Duodenal mucosa (tissue), 2 donors: Measurements from ENCODE around the gene KRT74.

Experiments
- H3K27ac ChIP-seq: one replicate; pipeline ENCODE4 v1.7.0; 2013; ENCODE audit warnings: low read depth, low read length
- H3K27me3 ChIP-seq, 2 donors: one replicate each; pipeline ENCODE4 v1.7.0; 2013; ENCODE audit warnings: low read length in 2 of 2, control low read depth in 1 of 2; ENCODE audit not compliant: insufficient read depth in 2 of 2, control insufficient read depth in 1 of 2
- H3K36me3 ChIP-seq, 2 donors: one replicate each; pipeline ENCODE4 v1.7.0; 2013; ENCODE audit warnings: low read length in 2 of 2, control low read depth in 1 of 2; ENCODE audit not compliant: insufficient read depth in 2 of 2, control insufficient read depth in 1 of 2
- H3K4me1 ChIP-seq, 2 donors: one replicate each; pipeline ENCODE4 v1.7.0; 2013; ENCODE audit warnings: low read length in 2 of 2, control low read depth in 1 of 2; ENCODE audit not compliant: insufficient read depth in 2 of 2, control insufficient read depth in 1 of 2
- H3K4me3 ChIP-seq, 2 donors: one replicate each; pipeline ENCODE4 v1.7.0; 2013; ENCODE audit warnings: low read length in 2 of 2, low read depth in 1 of 2
- H3K9ac ChIP-seq, 2 donors: one replicate each; pipeline ENCODE4 v1.7.0; 2013; ENCODE audit warnings: low read length in 2 of 2, low read depth in 1 of 2
- H3K9me3 ChIP-seq, 2 donors: one replicate each; pipeline ENCODE4 v1.7.0; 2013; ENCODE audit warnings: low read length in 2 of 2, control low read depth in 1 of 2; ENCODE audit not compliant: control insufficient read depth in 1 of 2

Gene KRT74

DNA sequence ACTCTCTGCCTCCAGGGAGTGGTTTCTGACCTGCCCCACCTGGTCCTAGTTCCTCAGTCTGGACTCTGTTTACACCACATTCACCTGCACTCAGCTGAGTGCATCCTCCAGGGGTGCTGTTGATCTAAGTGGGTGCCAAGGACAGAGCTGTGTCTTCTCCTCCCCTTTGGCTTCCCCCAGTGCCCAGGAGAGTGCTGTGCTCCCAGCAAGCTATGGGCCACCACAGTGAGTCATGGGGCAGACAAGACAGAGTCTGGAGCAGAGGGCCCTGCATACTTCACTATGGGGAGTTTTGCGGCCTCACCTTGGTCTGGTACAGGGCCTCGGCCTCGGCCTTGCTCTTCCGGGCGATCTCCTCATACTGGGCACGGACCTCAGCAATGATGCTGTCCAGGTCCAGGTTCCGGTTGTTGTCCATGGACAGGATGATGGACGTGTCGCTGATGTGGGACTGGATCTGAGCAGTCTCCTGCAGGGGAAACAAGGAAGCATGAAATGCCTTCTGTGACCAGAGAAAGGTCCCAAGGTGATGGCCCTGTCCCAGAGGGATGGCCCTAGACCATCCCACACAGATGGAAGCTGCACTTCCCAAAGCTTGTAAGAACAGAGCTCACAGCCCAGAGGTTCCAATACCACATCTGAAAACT lies 39.9 kb upstream of the KRT74 start:
- Histone ChIP-seq H3K9ac (no peak overlapping the region), H3K36me3 (no peaks in the 10 kb centered on the region), H3K27ac (no peak overlapping the region), H3K4me3 (no peak overlapping the region), H3K27me3 (peaks cover 4 to 9% of the 10 kb centered on the region in 2 donors), H3K4me1 (peaks cover 8 to 14% of the 10 kb centered on the region in 2 donors), H3K9me3 (no peaks in the 10 kb centered on the region)

DNA sequence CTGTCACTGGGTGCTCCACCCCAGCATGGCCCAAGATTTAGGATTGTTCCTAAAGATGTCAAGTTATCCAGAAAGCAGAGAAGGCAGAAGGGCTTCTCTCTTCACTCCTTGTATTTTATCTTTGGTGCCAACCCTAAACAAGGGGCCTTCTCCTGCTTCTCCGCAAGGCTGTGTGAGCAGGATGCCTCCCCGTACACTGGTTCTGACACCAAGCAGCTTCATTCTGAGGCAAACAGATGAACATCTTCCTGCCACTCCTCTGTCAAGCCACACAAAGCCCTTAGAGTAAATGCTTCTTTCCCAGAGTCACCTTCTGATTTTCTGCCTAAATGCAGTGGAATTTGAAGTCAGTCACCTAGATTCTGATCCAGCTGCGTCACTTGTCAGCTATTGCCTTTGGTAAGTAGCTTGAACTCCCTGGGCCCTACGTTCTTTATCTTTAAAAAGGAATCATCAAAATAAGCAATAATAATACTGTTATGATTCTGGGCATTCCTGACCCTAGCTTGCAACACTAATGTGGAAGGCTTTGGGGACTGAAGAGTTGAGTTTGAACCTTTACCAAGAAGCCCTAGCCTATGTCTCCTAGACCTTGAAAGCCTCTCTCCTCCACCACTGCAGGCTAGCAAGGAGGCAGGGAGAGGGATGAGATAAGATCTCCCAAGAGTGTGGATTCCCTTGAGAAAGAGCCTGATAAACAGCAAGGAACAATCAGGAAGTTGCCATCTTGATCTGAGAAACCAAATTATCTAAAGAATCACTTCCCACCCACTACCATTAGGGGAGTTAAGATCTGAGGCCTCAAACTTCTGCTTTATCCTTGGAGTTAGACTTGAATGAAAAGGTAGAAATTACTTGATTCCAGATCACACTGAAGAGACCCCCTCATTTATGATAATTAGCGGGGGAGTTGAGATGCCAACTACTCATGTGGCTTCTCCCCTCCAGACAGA lies 39.1 kb upstream of the KRT74 start:
- no peak overlapping the region for H3K4me3 ChIP-seq
- no peaks in the 10 kb centered on the region for H3K36me3 ChIP-seq
- H3K27ac ChIP-seq = no peak overlapping the region
- peaks cover 9% of the 10 kb centered on the region in 2 donors for H3K27me3 ChIP-seq
- H3K9me3 ChIP-seq = no peaks in the 10 kb centered on the region
- H3K9ac ChIP-seq = no peak overlapping the region
- H3K4me1 ChIP-seq = peaks cover 8 to 14% of the 10 kb centered on the region in 2 donors

DNA sequence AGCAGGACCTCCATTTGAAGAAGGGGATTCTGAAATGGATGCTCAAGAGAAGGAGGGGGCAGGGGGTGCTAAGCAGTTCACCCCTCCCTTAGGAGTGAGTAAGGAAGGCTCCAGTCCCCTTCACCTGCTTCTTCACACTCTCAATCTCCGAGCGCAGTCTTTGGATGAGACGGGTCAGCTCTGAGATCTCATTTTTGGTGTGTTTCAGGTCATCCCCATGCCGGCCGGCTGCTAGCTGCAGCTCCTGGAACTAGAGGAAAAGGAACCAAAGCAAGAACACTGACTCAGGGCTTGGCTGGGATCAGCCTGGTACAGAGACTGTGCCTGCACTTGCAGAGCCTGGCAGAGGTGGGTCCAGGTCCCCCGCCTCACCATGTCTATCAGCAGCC lies 37.4 kb upstream of the KRT74 start:
- Histone ChIP-seq H3K4me3 (no peak overlapping the region), H3K36me3 (no peaks in the 10 kb centered on the region), H3K9me3 (no peaks in the 10 kb centered on the region), H3K27ac (no peak overlapping the region), H3K4me1 (no peaks in the 10 kb centered on the region), H3K27me3 (peaks cover 9% of the 10 kb centered on the region in 2 donors), H3K9ac (no peak overlapping the region)

DNA sequence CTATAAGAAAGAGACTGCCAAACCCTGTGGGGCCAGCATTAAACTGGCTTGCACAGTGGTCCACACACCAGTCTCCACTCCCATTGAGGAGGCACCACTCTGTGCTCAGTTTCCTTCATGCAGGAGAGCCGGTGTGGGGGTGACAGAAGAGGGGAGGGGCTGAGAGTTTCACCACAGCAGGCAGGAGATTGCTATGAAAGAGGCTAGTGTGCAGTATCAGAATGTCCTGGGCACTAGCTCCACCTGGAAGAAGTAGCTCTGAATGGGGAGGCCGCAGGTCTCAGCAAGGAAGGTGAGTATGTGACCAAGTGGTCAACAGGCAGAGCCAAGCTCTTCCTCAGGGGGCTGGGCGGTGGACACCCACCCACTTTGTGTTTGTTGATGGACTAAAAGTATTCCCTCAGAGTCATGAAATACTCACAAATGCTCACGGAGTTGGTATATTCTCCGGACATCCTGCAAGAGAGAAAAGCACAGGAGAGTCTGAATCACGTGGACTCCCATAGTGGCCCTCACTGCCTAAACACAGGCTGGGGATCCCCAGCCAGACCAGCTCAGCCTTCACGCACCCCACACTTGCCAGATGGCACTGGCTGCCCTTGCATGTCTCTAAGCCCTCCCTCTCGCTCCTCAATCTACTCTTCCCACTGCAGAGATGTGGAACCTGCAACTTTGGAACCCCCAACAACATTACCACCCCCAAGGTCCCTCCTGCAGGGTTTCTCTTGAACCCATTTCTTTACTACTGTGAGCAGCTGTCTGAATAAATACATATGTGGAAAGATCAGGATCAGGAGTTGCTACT lies 35.4 kb upstream of the KRT74 start:
- no peaks in the 10 kb centered on the region for H3K36me3 ChIP-seq
- H3K9me3 ChIP-seq = no peaks in the 10 kb centered on the region
- H3K4me3 ChIP-seq = no peak overlapping the region
- no peak overlapping the region for H3K9ac ChIP-seq
- no peaks in the 10 kb centered on the region for H3K4me1 ChIP-seq
- peaks cover 9% of the 10 kb centered on the region in 2 donors for H3K27me3 ChIP-seq
- no peak overlapping the region for H3K27ac ChIP-seq

DNA sequence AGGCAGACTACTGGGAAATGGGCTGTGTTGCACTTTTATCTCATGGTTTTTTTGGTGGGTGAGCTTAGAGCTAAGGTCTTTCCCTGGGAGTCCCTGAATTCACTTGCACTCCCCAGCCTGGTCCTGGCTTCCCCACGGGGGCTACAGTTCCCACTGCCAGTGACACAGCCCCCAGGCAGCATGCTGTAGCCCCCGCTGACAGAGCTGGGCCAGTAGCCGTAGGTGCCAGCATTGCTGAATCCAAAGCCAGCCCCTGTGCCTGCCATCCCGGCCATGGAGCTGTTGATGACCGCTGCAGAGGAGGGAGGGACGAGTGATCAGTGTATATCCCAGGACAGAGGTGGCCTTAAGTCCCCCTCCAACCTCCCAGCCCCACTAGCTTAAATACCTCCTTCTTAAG lies 34.5 kb upstream of the KRT74 start:
- H3K9me3 ChIP-seq = no peaks in the 10 kb centered on the region
- H3K27me3 ChIP-seq = peaks cover 9% of the 10 kb centered on the region in 2 donors
- H3K36me3 ChIP-seq = no peaks in the 10 kb centered on the region
- no peak overlapping the region for H3K9ac ChIP-seq
- no peaks in the 10 kb centered on the region for H3K4me1 ChIP-seq
- no peak overlapping the region for H3K27ac ChIP-seq
- no peak overlapping the region for H3K4me3 ChIP-seq

DNA sequence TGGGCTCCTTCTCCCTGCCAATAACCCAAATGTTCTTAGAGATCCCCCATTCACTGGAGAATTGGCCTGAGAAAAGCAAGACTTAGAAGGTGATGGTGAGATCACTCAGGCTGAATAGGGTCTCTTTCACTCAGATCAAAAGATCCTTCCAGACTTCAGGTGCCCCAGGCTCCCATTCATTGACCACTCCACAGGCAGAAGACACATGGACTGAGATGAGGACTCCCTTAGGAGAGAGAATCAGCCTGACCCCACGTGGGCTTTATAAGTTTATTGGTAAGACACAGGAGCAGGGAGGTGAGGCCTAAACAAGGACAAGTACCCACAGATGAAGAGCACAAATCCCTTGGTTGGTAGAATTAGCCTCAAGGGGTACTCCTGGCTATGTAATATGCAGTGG lies 33.7 kb upstream of the KRT74 start:
- no peak overlapping the region for H3K4me3 ChIP-seq
- H3K9me3 ChIP-seq = no peaks in the 10 kb centered on the region
- H3K27me3 ChIP-seq = peaks cover 9 to 11% of the 10 kb centered on the region in 2 donors
- no peak overlapping the region for H3K27ac ChIP-seq
- H3K4me1 ChIP-seq = no peaks in the 10 kb centered on the region
- H3K36me3 ChIP-seq = no peaks in the 10 kb centered on the region
- no peak overlapping the region for H3K9ac ChIP-seq

DNA sequence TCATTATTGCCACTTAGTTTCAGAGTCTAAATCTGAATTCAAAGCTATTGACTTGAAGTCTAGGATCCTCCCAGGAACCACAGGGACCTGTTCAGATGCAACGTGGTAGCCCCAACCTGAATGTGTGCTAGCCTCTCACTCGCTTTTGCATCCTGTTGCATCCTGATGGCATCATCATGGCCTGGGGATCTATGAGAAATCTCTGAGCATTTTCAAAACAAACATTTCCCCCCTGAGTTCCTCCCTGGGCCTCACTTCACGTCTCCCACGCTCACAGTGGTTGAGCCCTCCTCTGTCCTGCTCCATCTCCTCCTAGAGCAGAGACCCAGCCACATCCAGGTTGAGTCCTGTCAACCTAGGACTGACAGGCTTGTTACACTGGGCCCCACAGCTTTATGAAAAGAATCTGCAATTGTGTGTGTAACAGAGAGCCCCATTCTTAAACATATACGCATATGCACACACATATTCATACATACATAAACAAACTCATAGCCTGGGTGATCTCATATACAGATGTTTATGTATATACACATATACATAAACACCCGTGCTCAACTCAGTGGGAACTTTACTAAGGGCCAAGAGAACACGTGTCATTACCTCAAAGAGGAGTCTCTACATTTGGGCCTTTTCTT lies 33.1 kb upstream of the KRT74 start:
- no peaks in the 10 kb centered on the region for H3K36me3 ChIP-seq
- no peak overlapping the region for H3K4me3 ChIP-seq
- H3K9ac ChIP-seq = no peak overlapping the region
- H3K4me1 ChIP-seq = no peaks in the 10 kb centered on the region
- no peaks in the 10 kb centered on the region for H3K9me3 ChIP-seq
- H3K27me3 ChIP-seq = peaks cover 11 to 13% of the 10 kb centered on the region in 2 donors
- no peak overlapping the region for H3K27ac ChIP-seq

DNA sequence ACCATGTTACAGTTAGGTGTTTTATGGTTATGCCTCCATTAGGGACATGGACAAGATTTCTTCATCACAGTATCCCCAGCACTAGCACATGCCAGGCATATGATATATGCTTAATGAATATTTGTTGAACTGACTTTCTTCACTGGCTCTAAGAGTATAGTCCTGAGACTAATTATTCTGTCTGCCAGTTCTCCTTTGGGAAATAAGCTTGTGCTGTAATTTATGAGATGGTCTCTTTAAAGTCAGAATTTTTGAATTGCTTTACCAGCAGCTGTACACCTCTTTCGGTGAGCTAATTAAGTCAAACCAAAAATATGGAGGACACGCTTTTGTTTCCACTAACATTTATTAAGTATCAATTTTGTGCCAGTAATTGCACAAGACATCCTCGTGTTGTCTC lies 32.5 kb upstream of the KRT74 start:
- Histone ChIP-seq H3K27ac (no peak overlapping the region), H3K27me3 (peaks cover 12 to 16% of the 10 kb centered on the region in 2 donors), H3K4me3 (no peak overlapping the region), H3K4me1 (no peaks in the 10 kb centered on the region), H3K36me3 (no peaks in the 10 kb centered on the region), H3K9me3 (no peaks in the 10 kb centered on the region), H3K9ac (no peak overlapping the region)

DNA sequence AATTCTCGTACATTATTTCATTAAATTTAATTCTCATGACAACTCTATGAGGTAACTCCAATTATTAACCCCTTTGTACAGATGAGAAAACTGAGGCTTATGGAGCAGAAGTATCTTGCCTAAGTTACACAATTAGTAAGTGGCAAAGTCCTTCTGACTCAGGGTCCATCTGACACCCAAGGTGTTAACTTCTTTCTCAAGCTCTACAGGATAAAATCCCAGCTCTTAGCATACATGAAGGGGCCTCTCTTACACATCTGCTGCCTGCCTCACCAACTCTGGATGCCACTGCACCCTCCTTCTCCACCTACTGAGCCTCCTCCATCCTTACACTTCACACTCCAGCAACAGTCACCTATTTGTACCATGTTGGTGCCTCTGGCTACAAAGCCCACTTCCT lies 31.9 kb upstream of the KRT74 start:
- Histone ChIP-seq H3K36me3 (no peaks in the 10 kb centered on the region), H3K4me3 (no peak overlapping the region), H3K9me3 (no peaks in the 10 kb centered on the region), H3K9ac (no peak overlapping the region), H3K4me1 (no peaks in the 10 kb centered on the region), H3K27ac (no peak overlapping the region), H3K27me3 (peaks cover 16 to 20% of the 10 kb centered on the region in 2 donors)
